RKO (cell line): ENCODE results near the gene ELFN2.

Source experiments
- DNase-seq: peaks from one replicate; pipeline ENCODE4 v3.0.0-alpha.2; 2016; ENCODE audit warnings: low spot score

The ELFN2 gene

DNA sequence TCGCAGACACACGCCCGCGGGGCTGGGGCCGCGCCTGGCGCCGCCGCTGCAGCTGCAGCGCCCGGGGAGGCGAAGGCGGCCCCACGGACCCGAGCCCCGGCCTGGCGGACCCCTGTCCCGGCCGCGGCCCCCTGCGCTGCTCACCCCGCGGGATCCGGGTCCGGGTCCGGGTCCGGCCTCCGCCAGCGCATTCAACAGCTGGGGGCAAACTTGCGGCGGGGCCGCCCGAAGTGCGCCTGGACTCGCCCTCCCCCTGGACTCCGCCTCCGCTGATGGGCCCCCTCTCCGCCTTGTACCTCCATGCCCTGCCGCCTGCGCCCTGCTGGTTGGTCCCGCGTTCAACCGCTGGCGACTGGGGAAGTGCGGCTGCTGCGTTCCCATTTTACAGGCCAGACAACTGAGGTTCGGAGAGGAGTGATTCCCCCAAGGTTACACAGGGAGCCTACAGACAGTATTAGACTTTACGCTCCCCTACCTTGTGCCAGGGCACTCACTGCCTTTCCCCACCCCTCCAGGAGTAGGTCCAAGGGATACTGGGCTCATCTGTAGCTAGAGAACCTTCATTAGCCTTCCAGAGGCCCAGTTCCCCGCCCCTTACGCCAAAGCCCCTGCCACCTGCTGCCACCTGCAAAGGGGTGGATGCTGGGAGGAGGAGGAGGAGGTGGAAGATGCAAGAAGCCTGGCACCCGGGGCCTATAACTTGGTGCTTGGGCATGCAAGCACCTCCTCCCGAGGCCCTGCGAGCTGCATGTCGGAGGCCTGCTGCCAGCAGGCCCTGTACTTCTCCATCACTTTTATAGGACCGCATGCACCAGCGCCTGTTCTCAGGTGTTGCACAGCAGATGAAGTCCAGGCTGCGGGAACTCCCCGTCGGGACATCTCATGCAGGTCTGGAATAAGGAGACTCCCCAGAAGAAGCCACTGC is 694 bp upstream of the ELFN2 start:
- DNase-seq: no peak

GRCh38 chr22:37426706-37427134 is 559 bp downstream of the ELFN2 start:
- no peak for DNase-seq

- DNase-seq: no peak
Measured at GRCh38 chr22:37425800-37426705, 1.2 kb downstream of the ELFN2 start.

DNA sequence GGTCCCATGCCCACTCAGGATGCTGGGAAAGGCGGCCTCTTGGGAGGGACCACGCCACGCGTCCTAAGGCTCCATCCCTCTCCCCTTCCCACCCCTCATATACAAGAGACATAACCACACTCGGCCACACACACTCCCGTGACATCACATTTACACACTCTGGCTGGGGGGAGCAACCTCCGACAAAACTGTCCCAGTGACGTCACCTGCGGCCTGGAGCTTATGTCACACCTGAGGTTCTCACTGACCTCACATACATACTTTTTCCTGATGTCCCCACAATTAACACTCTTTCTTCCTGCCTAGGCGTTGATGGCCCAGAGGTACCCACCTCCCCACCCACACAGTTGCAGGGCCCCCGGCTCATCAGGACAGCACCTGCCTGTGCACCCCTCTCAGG is 1.9 kb downstream of the ELFN2 start:
- DNase-seq: no peak

DNA sequence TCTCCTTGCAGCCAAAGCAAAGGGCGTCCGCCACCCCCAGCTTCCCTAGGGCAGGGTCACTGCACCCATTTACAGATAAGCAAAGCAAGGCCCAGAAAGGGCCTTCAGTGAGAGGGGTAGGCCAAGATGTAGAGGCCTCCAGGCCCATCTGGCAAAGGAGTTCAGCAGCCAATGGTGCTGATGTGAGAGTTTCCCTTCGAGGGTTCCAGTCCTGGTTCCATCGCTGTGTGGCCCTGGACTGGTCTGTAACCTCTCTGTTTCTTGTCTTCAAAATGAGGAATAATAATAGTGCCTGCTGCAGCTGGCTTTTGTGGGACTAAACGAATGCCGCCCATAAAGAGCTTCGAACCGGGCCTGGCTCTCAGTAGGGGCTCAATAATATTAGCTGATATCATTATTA is 4.0 kb downstream of the ELFN2 start:
- DNase-seq: no peak

DNA sequence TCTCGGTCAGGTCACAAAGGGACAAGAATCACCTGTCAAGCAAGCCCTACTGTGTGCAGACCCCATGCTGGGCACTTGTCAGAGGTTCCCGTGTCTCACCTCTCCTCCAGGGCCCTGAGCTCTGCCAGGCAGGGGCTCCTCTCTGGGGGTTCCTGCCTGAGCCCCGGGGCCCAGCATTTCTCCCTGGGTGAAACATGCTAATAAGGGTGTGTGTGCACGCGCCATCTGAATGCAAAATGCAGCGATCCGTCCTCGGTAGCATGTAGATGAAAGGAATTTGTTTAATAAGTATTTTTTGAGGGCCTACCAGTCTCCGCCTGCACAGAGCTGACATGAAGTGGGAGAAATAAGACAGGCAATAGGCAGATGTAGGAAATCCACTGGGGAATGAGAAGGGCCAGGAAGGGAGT is 5.8 kb downstream of the ELFN2 start:
- DNase-seq: no peak

- no peak for DNase-seq
Measured at GRCh38 chr22:37420686-37421467, 6.4 kb downstream of the ELFN2 start.

DNA sequence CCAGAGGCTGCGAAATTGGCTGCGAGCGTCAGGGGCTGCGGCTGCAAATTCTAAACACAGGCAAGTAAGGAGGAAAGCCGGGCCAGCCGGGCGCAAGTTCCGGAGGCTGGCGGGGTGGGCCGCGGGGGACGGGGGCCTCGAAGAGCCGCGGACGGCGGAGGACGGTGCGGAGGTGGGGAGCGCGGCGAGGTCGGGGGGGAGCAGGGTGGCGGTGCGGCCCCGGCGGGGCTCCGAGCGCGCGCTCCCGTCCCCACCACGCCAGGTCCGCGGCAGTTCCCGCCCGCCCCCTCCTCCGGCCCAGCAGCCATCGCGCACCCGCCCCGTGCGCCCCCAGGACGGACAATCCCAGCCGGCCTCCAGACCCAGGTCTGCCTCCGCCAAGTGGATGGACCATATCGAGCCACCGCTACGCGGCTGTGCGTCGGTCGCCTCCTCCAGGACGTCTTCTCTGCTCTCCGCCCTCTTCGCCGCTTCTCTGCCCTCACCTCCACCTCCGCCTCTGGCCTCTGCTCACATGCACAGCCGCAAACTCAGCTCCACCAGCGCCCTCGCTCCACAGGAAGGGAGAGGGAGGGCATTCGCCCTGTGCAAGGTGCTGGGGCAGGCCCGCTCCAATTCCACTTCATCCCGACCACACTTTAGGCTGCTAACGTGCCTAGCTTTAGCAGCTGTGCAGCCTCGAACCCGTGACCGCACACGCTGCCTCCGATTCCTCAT is 7.2 kb downstream of the ELFN2 start:
- DNase-seq: no peak

GRCh38 chr22:37419370-37419968 is 7.8 kb downstream of the ELFN2 start:
- no peak for DNase-seq

DNA sequence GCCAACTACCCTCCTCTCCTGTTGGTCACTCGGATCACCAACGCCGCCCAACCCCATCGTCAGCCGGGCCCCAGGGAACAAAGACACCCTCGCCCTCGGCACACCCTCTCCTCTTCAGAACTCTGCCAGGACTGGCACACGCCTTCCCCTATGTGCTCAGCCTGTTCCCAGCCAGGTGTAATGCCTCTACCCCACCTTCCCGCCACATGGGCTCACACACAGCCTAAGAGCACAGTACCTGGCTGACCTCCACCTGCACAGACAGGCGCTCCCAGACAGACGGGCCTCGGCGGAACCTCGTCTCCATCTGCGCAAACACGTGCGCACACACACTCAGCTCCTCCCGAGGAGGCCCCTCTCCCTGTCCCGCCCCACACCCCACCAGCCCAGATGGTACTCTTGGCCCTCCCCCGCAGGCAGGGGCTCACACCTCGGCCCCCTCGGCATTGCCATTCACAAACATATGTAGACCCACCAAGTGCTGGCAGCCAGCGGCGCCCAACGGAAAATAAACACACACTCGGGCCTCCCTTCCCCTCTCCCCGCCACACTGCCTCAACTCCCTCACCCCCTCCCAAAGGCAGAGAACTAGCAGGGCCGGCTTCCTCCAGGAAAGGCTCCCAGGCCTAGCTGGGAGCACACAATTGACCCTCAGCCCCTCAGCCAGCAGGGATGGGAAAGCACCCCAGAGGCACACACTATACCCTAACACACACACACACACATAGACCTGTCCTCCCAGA is 8.5 kb downstream of the ELFN2 start:
- DNase-seq: no peak

DNA sequence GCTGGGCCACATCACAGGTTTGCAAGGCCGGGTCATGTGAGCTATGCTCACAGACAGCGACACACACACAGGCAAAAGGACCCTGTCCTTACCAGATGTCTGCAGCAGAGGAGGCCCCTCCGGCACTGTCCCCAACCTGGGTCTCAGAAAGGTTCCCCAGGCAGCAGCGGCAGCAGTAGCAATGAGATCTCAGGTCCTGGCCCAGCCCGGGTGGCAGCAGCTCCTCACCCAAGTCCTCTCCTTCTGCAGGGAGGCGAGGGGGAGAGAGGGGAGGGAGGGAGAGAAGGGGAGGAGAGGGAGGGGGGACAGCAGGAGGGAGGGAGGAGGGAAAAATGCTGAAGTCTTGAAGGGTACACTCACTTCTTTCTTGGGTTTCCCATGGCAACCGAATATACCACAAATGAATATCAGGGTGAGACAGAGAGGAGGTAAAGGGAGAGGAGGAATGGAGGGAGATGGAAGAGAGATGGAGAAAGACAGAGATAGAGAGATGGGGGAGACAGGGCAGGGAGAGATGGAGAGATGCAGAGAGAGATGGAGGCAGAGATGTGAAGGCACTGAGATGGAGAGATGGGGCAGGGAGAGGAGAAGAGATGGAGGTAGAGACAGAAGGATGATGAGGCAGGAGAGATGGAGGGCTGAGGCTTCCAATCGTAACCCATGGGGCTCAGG is 9.5 kb downstream of the ELFN2 start:
- no peak for DNase-seq

DNA sequence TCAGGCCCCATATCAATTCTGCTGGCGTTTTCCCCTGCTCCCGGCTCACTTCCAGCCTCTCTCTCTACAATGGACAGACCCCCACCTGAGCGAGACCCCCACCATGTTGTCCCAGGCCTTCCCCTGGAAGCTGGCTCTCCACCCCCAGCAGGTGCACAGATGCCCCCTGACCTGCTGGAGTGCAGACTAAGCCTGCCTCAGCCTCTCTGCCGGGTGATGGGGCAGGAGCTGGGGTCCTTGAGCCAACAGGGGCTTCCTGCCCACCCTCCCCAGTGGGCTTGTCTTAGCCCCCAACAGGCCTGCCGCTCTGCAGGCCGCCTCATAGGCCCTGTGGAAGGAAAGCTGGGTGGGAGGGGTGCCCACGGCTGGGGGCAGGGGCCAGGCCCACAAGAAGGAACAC is 10.0 kb downstream of the ELFN2 start:
- DNase-seq: no peak

DNA sequence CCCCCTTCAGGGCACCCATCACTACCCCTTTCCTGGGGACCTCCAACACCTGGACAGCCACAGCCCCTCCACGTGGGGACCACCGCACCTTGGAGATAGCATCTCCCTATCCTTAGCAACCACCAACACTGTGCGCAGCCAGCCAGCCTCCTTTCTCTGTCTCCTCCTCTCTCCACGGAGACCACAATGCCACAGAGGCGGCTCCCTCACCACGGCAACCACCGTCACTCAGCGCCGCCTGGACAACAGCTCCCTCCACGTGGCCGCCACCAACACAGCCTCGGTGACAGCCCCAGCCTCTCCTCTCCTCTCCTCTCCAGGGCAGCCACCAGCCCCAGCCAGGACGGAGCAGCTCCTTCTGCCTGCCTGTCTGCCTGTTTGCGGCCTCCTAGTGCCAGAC is 10.5 kb downstream of the ELFN2 start:
- DNase-seq: no peak

GRCh38 chr22:37416389-37416788 is 10.9 kb downstream of the ELFN2 start:
- no peak for DNase-seq

GRCh38 chr22:37415210-37415609 is 12.1 kb downstream of the ELFN2 start:
- no peak for DNase-seq

- no peak for DNase-seq
Measured at GRCh38 chr22:37414288-37414687, 13.0 kb downstream of the ELFN2 start.

- DNase-seq: no peak
Measured at GRCh38 chr22:37413546-37413945, 13.7 kb downstream of the ELFN2 start.

DNA sequence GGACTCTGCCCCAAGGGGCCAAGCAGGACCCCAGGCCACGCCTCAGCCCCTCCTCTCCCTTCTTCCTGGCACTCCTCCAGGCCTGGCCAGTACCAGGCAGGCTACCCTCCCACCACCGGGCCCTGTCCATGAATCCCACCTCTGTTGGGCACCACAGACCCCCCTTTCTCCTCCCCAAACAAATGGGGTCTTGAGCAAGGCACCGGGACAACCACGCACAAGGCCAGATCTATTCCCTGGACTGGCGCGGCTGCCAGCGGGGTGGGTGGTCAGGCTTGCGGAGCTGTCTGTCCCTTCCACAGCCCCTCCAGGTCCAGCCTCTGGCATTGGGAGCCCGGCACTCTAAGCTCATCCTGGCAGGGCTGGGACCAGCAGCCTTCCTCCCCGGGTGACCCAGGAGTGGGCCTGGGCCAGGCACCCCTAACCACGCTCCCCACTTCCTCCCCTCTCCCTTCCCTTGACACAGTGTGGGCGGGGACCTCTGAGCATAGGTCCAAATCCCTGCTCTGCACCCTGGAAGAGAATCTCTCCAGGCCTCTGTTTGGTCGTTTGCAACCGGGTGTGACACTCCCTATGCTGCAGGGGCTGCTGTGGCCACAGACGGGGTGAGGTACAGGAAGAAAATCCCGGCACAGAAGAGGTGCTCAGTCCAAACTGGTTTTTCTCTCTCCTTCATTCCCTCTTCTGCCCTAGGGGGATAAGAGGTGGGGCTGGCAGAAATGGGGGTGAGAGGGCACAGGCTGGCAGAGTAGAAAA is 14.6 kb downstream of the ELFN2 start:
- no peak for DNase-seq

GRCh38 chr22:37411655-37412054 is 15.6 kb downstream of the ELFN2 start:
- DNase-seq: no peak
